GM21717 (cell line): ENCODE results near the gene RNF5.
"Not testable (repeated sequence)": the region's sequence is repeated elsewhere in the genome, so short reads cannot be mapped to it uniquely, and the experiment has no call there.

ENCODE experiments used
- ATAC-seq: cut with Tn5 transposase; IDR thresholded peaks from one replicate; pipeline ENCODE4 v1.9.1; 2021; ENCODE audit warnings: mild to moderate bottlenecking, moderate library complexity; ENCODE audit not compliant: unreplicated experiment

Gene RNF5

GRCh38 chr6:32177788-32178546, at the start of gene RNF5:
RNF5 (plus strand) TSS chr6:32178405; CDS start chr6:32178512, 107 bp downstream.
- peak; percentile 67 for ATAC-seq

- ATAC-seq = no peak
Measured at GRCh38 chr6:32128751-32129296, 49.4 kb upstream of the RNF5 start.

GRCh38 chr6:32129297-32130088, 48.7 kb upstream of the RNF5 start:
- no peak for ATAC-seq

GRCh38 chr6:32131439-32131948, 46.7 kb upstream of the RNF5 start:
- ATAC-seq = no peak

- no peak for ATAC-seq
Measured at GRCh38 chr6:32132110-32132509, 46.1 kb upstream of the RNF5 start.

- ATAC-seq = no peak
Measured at GRCh38 chr6:32133786-32134185, 44.4 kb upstream of the RNF5 start.

GRCh38 chr6:32137454-32137853, 40.8 kb upstream of the RNF5 start:
- ATAC-seq = no peak

- ATAC-seq = no peak
Measured at GRCh38 chr6:32139590-32139989, 38.6 kb upstream of the RNF5 start.

- ATAC-seq = no peak
Measured at GRCh38 chr6:32140420-32141046, 37.7 kb upstream of the RNF5 start.

GRCh38 chr6:32144238-32144637, 34.0 kb upstream of the RNF5 start:
- ATAC-seq = not testable (repeated sequence)

- no peak for ATAC-seq
Measured at GRCh38 chr6:32146287-32146686, 31.9 kb upstream of the RNF5 start.

GRCh38 chr6:32146687-32147086, 31.5 kb upstream of the RNF5 start:
- no peak for ATAC-seq

- no peak for ATAC-seq
Measured at GRCh38 chr6:32147401-32148132, 30.6 kb upstream of the RNF5 start.

GRCh38 chr6:32148289-32149091, 29.7 kb upstream of the RNF5 start:
- no peak for ATAC-seq

- ATAC-seq = no peak
Measured at GRCh38 chr6:32149092-32149755, 29.0 kb upstream of the RNF5 start.

GRCh38 chr6:32149932-32150870, 28.0 kb upstream of the RNF5 start:
- no peak for ATAC-seq

GRCh38 chr6:32151181-32151862, 26.9 kb upstream of the RNF5 start:
- ATAC-seq = no peak
